ENCODE measurements around the gene EYS. TPM values are rescaled to one million over a fixed set of nuclear protein-coding genes. Genes with fewer than 3 reads are reported as not detected.

The EYS gene
- total RNA-seq, 1 experiment from 2014 or later = not detected

DNA sequence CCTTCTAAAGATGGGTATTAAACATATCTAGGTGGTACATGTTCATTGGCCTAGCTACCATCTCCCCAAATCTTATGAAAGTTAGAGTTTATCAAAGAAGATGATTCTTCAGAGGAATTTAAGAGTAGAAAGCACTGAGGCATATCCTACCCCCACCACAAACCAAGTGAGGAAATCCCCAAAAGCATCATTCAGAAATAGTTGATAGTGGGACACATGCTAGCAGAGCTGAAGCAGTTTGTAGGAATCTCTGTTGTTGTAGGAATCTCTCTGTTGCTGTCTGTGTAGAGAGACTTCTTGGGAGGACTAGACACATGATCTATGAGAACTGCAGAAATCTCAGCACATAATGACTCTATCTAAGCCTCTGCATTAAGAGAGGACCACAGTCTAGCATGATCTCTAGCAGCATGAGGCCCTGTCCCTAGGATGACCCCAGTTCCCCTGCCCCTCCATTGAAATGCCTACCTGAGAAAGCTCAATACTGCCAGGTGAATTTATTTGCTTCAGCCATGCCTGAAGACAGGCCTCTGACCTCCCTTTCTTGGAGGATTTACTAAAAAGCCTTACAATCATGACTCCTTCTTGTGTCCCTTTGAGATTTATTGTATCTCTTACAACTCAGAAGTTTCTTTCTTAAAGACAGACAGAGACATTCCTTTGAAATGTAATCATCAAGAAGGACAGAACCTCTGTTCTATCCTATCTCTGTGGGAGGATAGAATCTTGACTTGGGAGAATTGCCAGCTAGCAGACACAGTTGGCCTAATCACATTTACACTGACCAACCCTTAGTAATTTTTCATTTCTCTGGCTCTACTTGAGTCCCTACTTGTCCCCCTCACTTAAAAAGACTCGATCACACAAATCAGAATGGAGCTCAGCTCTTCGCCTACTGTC, 1489.1 kb downstream of the EYS start:
- Histone ChIP-seq H3K9me3 (ENCODE audit: control insufficient read depth in 1 of 2, insufficient read depth in 1 of 2, low read depth in 1 of 2, low read length in 2 of 2) (peaks cover 0 to 8% of the 10 kb centered on the region in 2 experiments; a peak in 2 of 4 replicates), H3K27ac (ENCODE audit: low read depth, low read length) (no peak overlapping the region), H3K9ac (ENCODE audit: low read length) (no peak overlapping the region), H3K4me3 (replicated peaks in 1 of 2; ENCODE audit: low read depth in 1 of 2, low read length in 2 of 2) (no peak overlapping the region), H2AFZ (ENCODE audit: low read depth, low read length, poor library complexity, severe bottlenecking) (no peak overlapping the region), H4K20me1 (ENCODE audit: insufficient read depth) (no peaks in the 10 kb centered on the region), H3K36me3 (ENCODE audit: control insufficient read depth in 1 of 2, insufficient read depth in 2 of 2, low read length in 2 of 2) (no peaks in the 10 kb centered on the region), H3K4me1 (ENCODE audit: control insufficient read depth in 1 of 2, insufficient read depth in 2 of 2, low read length in 2 of 2) (no peaks in the 10 kb centered on the region), H3K79me2 (ENCODE audit: insufficient read depth, low read length) (no peaks in the 10 kb centered on the region), H3K4me2 (ENCODE audit: low read length) (no peak overlapping the region), H3K9me2 (ENCODE audit: insufficient read depth) (no peaks in the 10 kb centered on the region), H3K27me3 (ENCODE audit: insufficient read depth, low read length) (no peaks in the 10 kb centered on the region)
- RAD21 ChIA-PET (ENCODE audit: low non-redundant PET in 1 of 2, low total read pairs in 2 of 2, uncharacterized antibody in 2 of 2, unreplicated experiment in 2 of 2) = no interaction called here
- DNase-seq (ENCODE audit: low read depth, low spot score) = no peak
- intact Hi-C loops (cut with micrococcal nuclease) = no loop called here
- TF ChIP-seq YY1 (IDR thresholded peaks at IDR 0.05; ENCODE audit: extremely low read depth, insufficient replicate concordance, low read depth, low read length) = no peak
- TF ChIP-seq SRF (IDR thresholded peaks at IDR 0.05; ENCODE audit: low read depth) = no peak
- TF ChIP-seq, protein P1, sequence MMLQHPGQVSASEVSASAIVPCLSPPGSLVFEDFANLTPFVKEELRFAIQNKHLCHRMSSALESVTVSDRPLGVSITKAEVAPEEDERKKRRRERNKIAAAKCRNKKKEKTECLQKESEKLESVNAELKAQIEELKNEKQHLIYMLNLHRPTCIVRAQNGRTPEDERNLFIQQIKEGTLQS (IDR thresholded peaks at IDR 0.05) = no peak
- TF ChIP-seq SIN3A (IDR thresholded peaks at IDR 0.05; ENCODE audit: low read depth) = no peak
- no peak for TF ChIP-seq POLR2A (IDR thresholded peaks at IDR 0.05; ENCODE audit: borderline replicate concordance, extremely low read depth, insufficient read depth, insufficient read length)
- TF ChIP-seq, protein P2, sequence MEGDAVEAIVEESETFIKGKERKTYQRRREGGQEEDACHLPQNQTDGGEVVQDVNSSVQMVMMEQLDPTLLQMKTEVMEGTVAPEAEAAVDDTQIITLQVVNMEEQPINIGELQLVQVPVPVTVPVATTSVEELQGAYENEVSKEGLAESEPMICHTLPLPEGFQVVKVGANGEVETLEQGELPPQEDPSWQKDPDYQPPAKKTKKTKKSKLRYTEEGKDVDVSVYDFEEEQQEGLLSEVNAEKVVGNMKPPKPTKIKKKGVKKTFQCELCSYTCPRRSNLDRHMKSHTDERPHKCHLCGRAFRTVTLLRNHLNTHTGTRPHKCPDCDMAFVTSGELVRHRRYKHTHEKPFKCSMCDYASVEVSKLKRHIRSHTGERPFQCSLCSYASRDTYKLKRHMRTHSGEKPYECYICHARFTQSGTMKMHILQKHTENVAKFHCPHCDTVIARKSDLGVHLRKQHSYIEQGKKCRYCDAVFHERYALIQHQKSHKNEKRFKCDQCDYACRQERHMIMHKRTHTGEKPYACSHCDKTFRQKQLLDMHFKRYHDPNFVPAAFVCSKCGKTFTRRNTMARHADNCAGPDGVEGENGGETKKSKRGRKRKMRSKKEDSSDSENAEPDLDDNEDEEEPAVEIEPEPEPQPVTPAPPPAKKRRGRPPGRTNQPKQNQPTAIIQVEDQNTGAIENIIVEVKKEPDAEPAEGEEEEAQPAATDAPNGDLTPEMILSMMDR (IDR thresholded peaks at IDR 0.05 in 2 of 3, conservative IDR thresholded peaks at IDR 0.05 in 1 of 3; ENCODE audit: borderline replicate concordance in 1 of 3, insufficient read depth in 1 of 3, low read depth in 2 of 3, low read length in 2 of 3) = no peak
- TF ChIP-seq ELF1 (IDR thresholded peaks at IDR 0.05; ENCODE audit: borderline replicate concordance, low read depth) = no peak
- no peak for TF ChIP-seq ZFX (IDR thresholded peaks at IDR 0.05)
- no peak for TF ChIP-seq EZH2 (IDR thresholded peaks at IDR 0.05)
- no peak for TF ChIP-seq RAD21 (IDR thresholded peaks at IDR 0.05; ENCODE audit: low read depth)
- POLR2A ChIA-PET = no interaction called here
- ATAC-seq = no peak
- no TSS peak for BruUV-seq (replicated peaks)
- CTCF ChIA-PET = no interaction called here
